OCI-LY7 (cell line): ENCODE measurements around the gene EIF4E. TPM values are rescaled to one million over a fixed set of nuclear protein-coding genes. Genes with fewer than 3 reads are reported as not detected.

Source experiments
- BruUV-seq: library from RNA; stranded (reverse); fragments of 400-500 nt; replicated peaks from 2 replicates; lab custom pipeline; 2021; lab: Mats Ljungman, UMichigan
- CTCF ChIA-PET: fragments of 300-600 bp; sonication (Branson Sonifier 250); formaldehyde crosslinking; loops from one replicate; lab custom pipeline; 2022; ENCODE audit warnings: antibody characterized with exemption; ENCODE audit not compliant: unreplicated experiment; lab: Charles Lee
- POLR2A ChIA-PET: fragments of 300-600 bp; sonication (Branson Sonifier 250); formaldehyde crosslinking; loops from one replicate; lab custom pipeline; 2022; ENCODE audit warnings: antibody characterized with exemption; lab: Charles Lee
- DNase-seq: peaks from one replicate; pipeline ENCODE4 v3.0.0-alpha.2; 2015; ENCODE audit warnings: low spot score
- H2AFZ ChIP-seq: fragments of 200-600 bp; sonication (generic), shearing (Covaris generic); 2 replicates; pipeline ENCODE4 v1.6.1; 2014; ENCODE audit warnings: mild to moderate bottlenecking, antibody characterized with exemption, low read length, moderate library complexity
- H3K27ac ChIP-seq: fragments of 200-600 bp; sonication (generic); 2 replicates; pipeline ENCODE4 v1.5.1; 2014; ENCODE audit warnings: mixed run types, low read depth, mild to moderate bottlenecking, moderate library complexity, low read length, inconsistent platforms; ENCODE audit not compliant: poor library complexity, severe bottlenecking
- H3K36me3 ChIP-seq: fragments of 200-600 bp; sonication (generic); 2 replicates; pipeline ENCODE4 v1.6.1; 2014; ENCODE audit warnings: mild to moderate bottlenecking, antibody characterized with exemption, low read length, moderate library complexity, mixed read lengths; ENCODE audit not compliant: insufficient read depth
- H3K4me1 ChIP-seq: fragments of 200-600 bp; sonication (generic); 2 replicates; pipeline ENCODE4 v1.5.1; 2014; ENCODE audit warnings: mild to moderate bottlenecking, low read length; ENCODE audit not compliant: insufficient read depth, poor library complexity, severe bottlenecking
- H3K4me2 ChIP-seq: fragments of 200-600 bp; sonication (generic); 2 replicates; pipeline ENCODE4 v1.6.1; 2014; ENCODE audit warnings: mild to moderate bottlenecking, low read length
- H3K4me3 ChIP-seq: fragments of 200-600 bp; sonication (generic); 2 replicates; pipeline ENCODE4 v1.5.1; 2014; ENCODE audit warnings: mild to moderate bottlenecking, low read depth, low read length; ENCODE audit not compliant: poor library complexity, severe bottlenecking
- H3K79me2 ChIP-seq: fragments of 200-600 bp; sonication (generic); 2 replicates; pipeline ENCODE4 v1.6.1; 2016; ENCODE audit warnings: low read depth, mild to moderate bottlenecking, low read length, moderate library complexity, mixed read lengths; ENCODE audit not compliant: insufficient read depth
- H3K9me2 ChIP-seq: fragments of 200-600 bp; sonication (generic); 2 replicates; pipeline ENCODE4 v1.6.1; 2016; ENCODE audit warnings: mild to moderate bottlenecking, low read length, mixed read lengths; ENCODE audit not compliant: insufficient read depth
- H3K9me3 ChIP-seq: fragments of 200-600 bp; sonication (generic); 2 replicates; pipeline ENCODE4 v1.6.1; 2014; ENCODE audit warnings: mild to moderate bottlenecking, mixed run types, low read length, mixed read lengths
- H4K20me1 ChIP-seq: fragments of 200-600 bp; sonication (generic); 2 replicates; pipeline ENCODE4 v1.6.1; 2014; ENCODE audit warnings: mild to moderate bottlenecking, antibody characterized with exemption, low read length, moderate library complexity, mixed read lengths; ENCODE audit not compliant: insufficient read depth
- CTCF ChIP-seq: fragments of 200-600 bp; sonication (generic); conservative IDR thresholded peaks from 2 replicates; pipeline ENCODE4 v1.5.1; 2014; ENCODE audit warnings: mild to moderate bottlenecking, antibody characterized with exemption, low read length, moderate library complexity, mixed read lengths
- EZH2phosphoT487 ChIP-seq: fragments of 200-600 bp; sonication (generic); IDR thresholded peaks from 2 replicates; pipeline ENCODE4 v1.6.1; 2018; ENCODE audit warnings: low read depth, borderline replicate concordance, mild to moderate bottlenecking, mixed run types, antibody characterized with exemption, low read length, moderate library complexity, mixed read lengths
- intact Hi-C: fragments of 100-400 bp; cut with micrococcal nuclease; formaldehyde crosslinking; loops from one replicate; pipeline ENCODE4 v1.10.0; 2022; ENCODE audit not compliant: unreplicated experiment
- total RNA-seq, 2 experiments: library from RNA; depleted of rRNA in 1 of 2; stranded (reverse); fragments of >200 nt in 1 of 2; shearing (Covaris generic) in 1 of 2; gene quantifications; 2 replicates each; pipeline ENCODE4 v1.2.3, GENCODE V29; 2014 to 2022

The EIF4E gene
- total RNA-seq, 2 experiments from 2014 or later: 136 to 160 TPM

DNA sequence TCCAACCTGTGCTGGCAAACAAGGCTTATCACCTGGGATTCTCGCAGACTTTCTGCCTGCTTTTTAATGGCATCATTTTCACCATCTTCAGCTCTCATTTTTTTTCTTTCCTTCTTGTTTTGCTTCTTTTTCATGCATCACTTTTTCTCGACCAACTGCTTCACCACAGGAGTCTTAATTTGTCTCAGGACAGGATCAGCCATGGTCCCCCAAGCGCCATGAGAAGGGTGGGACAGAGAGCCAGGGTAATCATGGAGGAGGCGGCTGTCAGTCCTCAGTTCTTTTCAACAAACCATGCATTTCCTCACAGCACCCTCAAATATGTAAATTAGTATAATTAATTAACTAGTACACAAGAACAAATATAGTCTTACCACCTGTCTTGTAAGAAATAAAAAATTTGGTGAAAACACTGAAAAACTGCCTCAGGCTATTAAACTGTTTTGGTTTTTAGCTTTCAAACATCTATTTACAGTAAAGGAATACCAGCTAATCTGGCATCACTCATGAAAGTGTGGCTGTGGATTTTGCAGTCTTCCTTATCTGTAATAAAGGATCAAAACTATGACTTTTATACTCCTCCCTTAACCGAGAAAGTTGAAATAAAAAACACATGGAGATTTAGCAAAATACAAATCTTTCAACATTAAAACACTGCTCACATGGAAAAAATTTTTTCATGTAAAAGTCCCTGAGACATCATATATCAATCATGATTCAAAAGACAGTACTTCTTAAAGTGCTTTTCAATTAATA, 19.1 kb downstream of the EIF4E start:
- peaks cover 64% of the 10 kb centered on the region for H4K20me1 ChIP-seq
- peaks cover 93% of the 10 kb centered on the region for H3K36me3 ChIP-seq
- no peaks in the 10 kb centered on the region for H3K9me2 ChIP-seq
- no peak for TF ChIP-seq CTCF
- no peak for TF ChIP-seq EZH2phosphoT487
- H3K79me2 ChIP-seq: peaks cover 100% of the 10 kb centered on the region
- H2AFZ ChIP-seq: no peak overlapping the region
- no peak overlapping the region for H3K4me3 ChIP-seq
- POLR2A ChIA-PET: interaction anchor here (0.7 to 6.2 kb wide), 8 partner anchors 8 to 501 kb away, joined by 3 to 36 read pairs (median 3); no protein-coding TSS in a partner anchor
- peaks cover 28% of the 10 kb centered on the region for H3K4me1 ChIP-seq
- H3K4me2 ChIP-seq: peak overlapping the region; percentile 32; the same call in 1 of the 2 replicates
- no TSS peak for BruUV-seq
- H3K27ac ChIP-seq: no peak overlapping the region
- intact Hi-C loops: loop anchor here (5.0 kb wide), 1 partner anchor 912 kb away; no protein-coding TSS in a partner anchor
- CTCF ChIA-PET: no interaction called here
- DNase-seq: no peak
- H3K9me3 ChIP-seq: peaks cover 9% of the 10 kb centered on the region; the same call in 1 of the 2 replicates

DNA sequence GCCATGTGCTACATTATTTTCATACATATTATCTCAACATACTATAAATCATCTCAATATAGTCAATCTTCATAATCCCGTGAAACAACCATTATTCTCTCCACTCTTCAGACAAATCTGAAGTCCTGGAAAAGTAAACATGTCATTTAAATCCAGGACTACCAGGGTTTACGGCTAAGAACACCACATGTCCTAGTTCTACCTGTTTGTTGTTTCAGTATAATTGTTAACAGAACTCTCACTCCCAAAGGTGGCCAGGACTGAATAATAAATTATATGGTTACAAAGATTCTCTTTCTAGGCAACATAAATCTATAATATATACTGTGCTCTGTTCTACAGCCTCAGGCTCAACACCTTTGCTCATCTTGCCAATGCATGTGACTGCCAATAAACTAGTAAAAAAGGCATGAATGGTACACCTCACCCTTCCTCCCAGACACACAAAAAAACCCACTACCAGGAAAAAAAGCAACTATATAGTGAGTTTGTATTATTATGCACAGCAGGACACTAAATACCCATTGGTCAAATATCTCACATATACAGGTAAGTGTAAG, 20.1 kb downstream of the EIF4E start:
- intact Hi-C loops: no loop called here
- ChIA-PET CTCF (no interaction called here), POLR2A (interaction anchor here (0.7 to 6.2 kb wide), 5 partner anchors 9 to 502 kb away, joined by 3 to 36 read pairs (median 4); no protein-coding TSS in a partner anchor)
- Histone ChIP-seq H3K36me3 (peaks cover 93% of the 10 kb centered on the region), H3K4me1 (peaks cover 24% of the 10 kb centered on the region), H3K9me2 (no peaks in the 10 kb centered on the region), H3K4me2 (no peak overlapping the region), H3K79me2 (peaks cover 100% of the 10 kb centered on the region), H3K4me3 (no peak overlapping the region), H2AFZ (no peak overlapping the region), H4K20me1 (peaks cover 73% of the 10 kb centered on the region), H3K9me3 (peaks cover 9% of the 10 kb centered on the region; the same call in 1 of the 2 replicates), H3K27ac (no peak overlapping the region)
- TF ChIP-seq EZH2phosphoT487: no peak
- TF ChIP-seq CTCF: no peak
- no peak for DNase-seq
- BruUV-seq: no TSS peak
